ENCODE results near the gene TGFB1I1. TPM values are rescaled to one million over a fixed set of nuclear protein-coding genes. Genes with fewer than 3 reads are reported as not detected.

The TGFB1I1 gene
- total RNA-seq (2022), result 9.3 and 10.0 TPM in 2 replicates
- Bru-seq, nascent RNA, result percentile 44 among the genes with signal in this experiment
- percentile 38 among the genes with signal in this experiment for BruChase-seq, experiment 1, labeled RNA remaining after a 2-hour chase
- BruChase-seq, experiment 2, labeled RNA remaining after a 6-hour chase, result percentile 46 among the genes with signal in this experiment
- long read RNA-seq, transcript TGFB1I1-203 (11 exons, 1,898 nt), result major isoform, 12 of 18 reads
- long read RNA-seq, partial matches to known transcripts, result 3 of 18 reads
- long read RNA-seq, other reads (novel, unspliced or antisense), result 2 of 18 reads

- Mint-ChIP-seq H3K36me3 (ENCODE audit: insufficient read depth, unreplicated experiment) (peaks cover 8% of the 10 kb centered on the region), H3K27me3 (ENCODE audit: insufficient read depth, unreplicated experiment) (no peaks in the 10 kb centered on the region), H3K9me3 (ENCODE audit: unreplicated experiment) (no peaks in the 10 kb centered on the region), H3K4me3 (ENCODE audit: unreplicated experiment) (peak within 1 kb of the TSS; percentile 96), H3K27ac (ENCODE audit: unreplicated experiment) (peak within 1 kb of the TSS; percentile 57), H3K4me1 (ENCODE audit: low read depth, unreplicated experiment) (peaks cover 24% of the 10 kb centered on the region)
- BruUV-seq (replicated peaks), result no TSS peak
- H3K4me1 ChIP-seq, result no peaks in the 10 kb centered on the region; the same call in 1 of the 2 replicates
- TF ChIP-seq, protein P1, sequence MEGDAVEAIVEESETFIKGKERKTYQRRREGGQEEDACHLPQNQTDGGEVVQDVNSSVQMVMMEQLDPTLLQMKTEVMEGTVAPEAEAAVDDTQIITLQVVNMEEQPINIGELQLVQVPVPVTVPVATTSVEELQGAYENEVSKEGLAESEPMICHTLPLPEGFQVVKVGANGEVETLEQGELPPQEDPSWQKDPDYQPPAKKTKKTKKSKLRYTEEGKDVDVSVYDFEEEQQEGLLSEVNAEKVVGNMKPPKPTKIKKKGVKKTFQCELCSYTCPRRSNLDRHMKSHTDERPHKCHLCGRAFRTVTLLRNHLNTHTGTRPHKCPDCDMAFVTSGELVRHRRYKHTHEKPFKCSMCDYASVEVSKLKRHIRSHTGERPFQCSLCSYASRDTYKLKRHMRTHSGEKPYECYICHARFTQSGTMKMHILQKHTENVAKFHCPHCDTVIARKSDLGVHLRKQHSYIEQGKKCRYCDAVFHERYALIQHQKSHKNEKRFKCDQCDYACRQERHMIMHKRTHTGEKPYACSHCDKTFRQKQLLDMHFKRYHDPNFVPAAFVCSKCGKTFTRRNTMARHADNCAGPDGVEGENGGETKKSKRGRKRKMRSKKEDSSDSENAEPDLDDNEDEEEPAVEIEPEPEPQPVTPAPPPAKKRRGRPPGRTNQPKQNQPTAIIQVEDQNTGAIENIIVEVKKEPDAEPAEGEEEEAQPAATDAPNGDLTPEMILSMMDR (IDR thresholded peaks at IDR 0.05; ENCODE audit: insufficient read depth in 1 of 2, low read depth in 1 of 2, low read length in 1 of 2, severe bottlenecking in 1 of 2, unreplicated experiment in 1 of 2), result no peak
- intact Hi-C loops (cut with micrococcal nuclease; ENCODE audit: unreplicated experiment), result no loop called here
- ChIA-PET POLR2A (interaction anchor here (1.3 kb wide), 1 partner anchor 12 kb away, joined by 17 read pairs; no protein-coding TSS in a partner anchor), CTCF (interaction anchor here (0.6 to 1.0 kb wide), 2 partner anchors 21 to 29 kb away, joined by 3 read pairs; no protein-coding TSS in a partner anchor)
- H3K9me3 ChIP-seq, result no peaks in the 10 kb centered on the region
- no peaks in the 10 kb centered on the region for H3K27me3 ChIP-seq (replicated peaks; ENCODE audit: control insufficient read depth, insufficient read depth, low read length)
- H3K36me3 ChIP-seq (ENCODE audit: control insufficient read depth, insufficient read depth, low read length), result no peaks in the 10 kb centered on the region
- H3K4me3 ChIP-seq (ENCODE audit: low read depth, low read length), result peak within 1 kb of the TSS; percentile 47
- peak in 1 of 2 experiments; percentile 21 for DNase-seq
Observed at GRCh38 chr16:31471875-31472708, at the start of gene TGFB1I1. Gene TGFB1I1, plus strand, starts transcription at chr16:31472152. Its CDS starts 37 bp downstream, at chr16:31472189.

GRCh38 chr16:31423241-31423640 lies 48.7 kb upstream of the TGFB1I1 start:
- Mint-ChIP-seq H3K4me1 (ENCODE audit: low read depth, unreplicated experiment) (no peaks in the 10 kb centered on the region), H3K4me3 (ENCODE audit: unreplicated experiment) (no peak overlapping the region), H3K9me3 (ENCODE audit: unreplicated experiment) (no peaks in the 10 kb centered on the region), H3K27me3 (ENCODE audit: insufficient read depth, unreplicated experiment) (peaks cover 16% of the 10 kb centered on the region), H3K36me3 (ENCODE audit: insufficient read depth, unreplicated experiment) (no peaks in the 10 kb centered on the region), H3K27ac (ENCODE audit: unreplicated experiment) (no peak overlapping the region)
- no peak overlapping the region for H3K4me3 ChIP-seq (ENCODE audit: low read depth, low read length)
- TF ChIP-seq, protein P1 (IDR thresholded peaks at IDR 0.05; ENCODE audit: insufficient read depth in 1 of 2, low read depth in 1 of 2, low read length in 1 of 2, severe bottlenecking in 1 of 2, unreplicated experiment in 1 of 2), result no peak
- intact Hi-C loops (cut with micrococcal nuclease; ENCODE audit: unreplicated experiment), result no loop called here
- DNase-seq, result no peak
- BruUV-seq (replicated peaks), result no TSS peak
- H3K27me3 ChIP-seq (replicated peaks; ENCODE audit: control insufficient read depth, insufficient read depth, low read length), result no peaks in the 10 kb centered on the region
- H3K9me3 ChIP-seq, result no peaks in the 10 kb centered on the region
- CTCF ChIA-PET, result no interaction called here
- no peaks in the 10 kb centered on the region for H3K4me1 ChIP-seq
- POLR2A ChIA-PET, result no interaction called here
- no peaks in the 10 kb centered on the region for H3K36me3 ChIP-seq (ENCODE audit: control insufficient read depth, insufficient read depth, low read length)

- Mint-ChIP-seq H3K4me1 (ENCODE audit: low read depth, unreplicated experiment) (no peaks in the 10 kb centered on the region), H3K36me3 (ENCODE audit: insufficient read depth, unreplicated experiment) (no peaks in the 10 kb centered on the region), H3K27me3 (ENCODE audit: insufficient read depth, unreplicated experiment) (peaks cover 16% of the 10 kb centered on the region), H3K9me3 (ENCODE audit: unreplicated experiment) (no peaks in the 10 kb centered on the region), H3K27ac (ENCODE audit: unreplicated experiment) (no peak overlapping the region), H3K4me3 (ENCODE audit: unreplicated experiment) (no peak overlapping the region)
- Histone ChIP-seq H3K4me3 (ENCODE audit: low read depth, low read length) (no peak overlapping the region), H3K27me3 (replicated peaks; ENCODE audit: control insufficient read depth, insufficient read depth, low read length) (no peaks in the 10 kb centered on the region), H3K9me3 (no peaks in the 10 kb centered on the region), H3K4me1 (no peaks in the 10 kb centered on the region), H3K36me3 (ENCODE audit: control insufficient read depth, insufficient read depth, low read length) (no peaks in the 10 kb centered on the region)
- DNase-seq, result no peak
- POLR2A ChIA-PET, result no interaction called here
- intact Hi-C loops (cut with micrococcal nuclease; ENCODE audit: unreplicated experiment), result no loop called here
- TF ChIP-seq, protein P1 (IDR thresholded peaks at IDR 0.05; ENCODE audit: insufficient read depth in 1 of 2, low read depth in 1 of 2, low read length in 1 of 2, severe bottlenecking in 1 of 2, unreplicated experiment in 1 of 2), result no peak
- CTCF ChIA-PET, result no interaction called here
- BruUV-seq (replicated peaks), result no TSS peak
Observed at GRCh38 chr16:31423801-31424200, 48.2 kb upstream of the TGFB1I1 start.

All from Caco-2 (cell line).